HG03354 (cell line): ENCODE measurements around the gene KLHL28.

Experiments used
- ATAC-seq: cut with Tn5 transposase; IDR thresholded peaks from one replicate; pipeline ENCODE4 v1.9.1; 2021; ENCODE audit warnings: mild to moderate bottlenecking; ENCODE audit not compliant: unreplicated experiment, poor library complexity, severe bottlenecking

The KLHL28 gene

DNA sequence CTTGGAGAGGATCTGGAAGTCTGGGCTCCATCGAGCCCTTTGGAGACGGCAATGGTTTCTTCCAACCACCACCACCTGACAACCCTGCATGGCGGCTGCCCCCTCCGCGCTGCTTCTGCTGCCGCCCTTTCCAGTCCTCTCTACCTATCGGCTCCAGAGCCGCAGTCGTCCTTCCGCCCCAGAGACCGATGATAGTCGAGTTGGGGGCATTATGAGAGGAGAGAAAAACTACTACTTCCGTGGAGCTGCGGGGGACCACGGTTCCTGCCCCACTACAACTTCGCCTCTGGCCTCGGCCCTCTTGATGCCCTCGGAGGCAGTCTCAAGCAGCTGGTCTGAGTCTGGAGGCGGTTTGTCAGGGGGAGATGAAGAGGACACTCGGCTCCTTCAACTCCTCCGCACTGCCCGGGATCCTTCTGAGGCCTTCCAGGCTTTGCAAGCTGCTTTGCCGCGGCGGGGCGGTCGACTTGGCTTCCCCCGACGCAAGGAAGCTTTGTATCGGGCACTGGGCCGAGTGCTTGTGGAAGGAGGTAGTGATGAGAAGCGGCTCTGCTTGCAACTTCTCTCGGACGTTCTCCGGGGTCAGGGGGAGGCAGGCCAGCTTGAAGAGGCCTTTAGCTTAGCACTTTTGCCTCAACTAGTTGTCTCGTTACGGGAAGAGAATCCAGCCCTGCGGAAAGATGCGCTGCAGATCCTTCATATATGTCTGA is 742 bp upstream of the KLHL28 start:
- peak; percentile 37 for ATAC-seq

GRCh38 chr14:44961151-44961553 is 595 bp downstream of the KLHL28 start:
- ATAC-seq = peak; percentile 19

DNA sequence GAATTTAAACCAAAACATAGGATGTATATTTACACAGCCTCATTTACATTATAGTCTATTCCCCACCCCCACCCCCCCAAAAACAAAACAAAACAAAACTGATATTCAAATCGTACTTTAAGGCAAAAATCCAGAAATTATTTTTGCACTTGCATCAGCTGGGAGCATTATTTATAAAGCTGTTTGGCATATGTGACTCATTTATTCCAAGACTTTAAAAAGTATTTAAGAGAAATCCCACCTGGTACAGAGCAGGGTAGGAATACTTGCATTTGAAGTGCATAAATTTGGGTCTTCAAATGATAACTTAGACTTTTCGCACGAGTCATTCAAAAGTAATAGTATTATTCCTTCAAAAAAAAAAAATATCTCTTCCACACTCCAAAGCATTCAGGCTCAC is 1.1 kb downstream of the KLHL28 start:
- ATAC-seq = no peak

DNA sequence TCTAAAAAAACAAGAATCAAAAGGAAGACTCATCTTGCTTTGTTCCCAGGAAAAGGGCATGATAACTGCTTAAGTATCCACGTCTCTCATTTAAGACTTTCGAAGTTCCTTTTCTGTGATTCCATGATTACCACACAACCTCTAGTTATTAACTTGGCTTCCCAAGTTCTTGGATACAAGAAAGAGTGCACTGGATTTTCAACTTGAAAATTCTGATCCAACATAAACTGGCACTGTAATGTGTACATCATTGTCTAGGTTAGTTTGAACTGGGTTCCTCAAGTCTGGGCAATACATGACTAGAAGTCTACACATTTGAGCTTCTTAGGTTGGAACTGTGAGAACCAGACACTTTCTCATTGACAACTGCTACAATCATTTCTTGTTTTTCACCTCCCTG is 1.6 kb downstream of the KLHL28 start:
- no peak for ATAC-seq

DNA sequence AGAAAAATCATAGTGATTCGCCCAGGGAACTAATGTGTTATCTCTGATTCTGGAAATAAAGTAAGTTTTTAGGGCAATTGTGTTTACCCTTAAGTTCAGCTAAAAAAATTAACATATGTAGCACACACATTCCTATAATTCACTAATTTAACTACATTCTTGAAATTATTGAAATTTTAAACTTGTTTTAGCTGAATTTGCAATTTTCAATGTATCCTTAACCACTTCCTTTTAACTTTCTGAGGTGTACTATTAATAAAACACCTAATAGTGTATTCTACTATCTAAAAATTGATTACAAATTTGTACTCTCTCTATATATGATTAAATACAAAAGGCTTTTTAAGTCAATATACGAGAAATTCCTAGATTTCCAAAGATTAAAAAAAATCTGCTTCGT is 2.2 kb downstream of the KLHL28 start:
- no peak for ATAC-seq

GRCh38 chr14:44956866-44957265 is 4.9 kb downstream of the KLHL28 start:
- ATAC-seq = no peak

- ATAC-seq = no peak
These were observed 6.2 kb downstream of the KLHL28 start for GRCh38 chr14:44955528-44955927.

GRCh38 chr14:44954750-44955149 is 7.0 kb downstream of the KLHL28 start:
- no peak for ATAC-seq

- ATAC-seq = no peak
These were observed 9.2 kb downstream of the KLHL28 start for GRCh38 chr14:44952391-44953110.

DNA sequence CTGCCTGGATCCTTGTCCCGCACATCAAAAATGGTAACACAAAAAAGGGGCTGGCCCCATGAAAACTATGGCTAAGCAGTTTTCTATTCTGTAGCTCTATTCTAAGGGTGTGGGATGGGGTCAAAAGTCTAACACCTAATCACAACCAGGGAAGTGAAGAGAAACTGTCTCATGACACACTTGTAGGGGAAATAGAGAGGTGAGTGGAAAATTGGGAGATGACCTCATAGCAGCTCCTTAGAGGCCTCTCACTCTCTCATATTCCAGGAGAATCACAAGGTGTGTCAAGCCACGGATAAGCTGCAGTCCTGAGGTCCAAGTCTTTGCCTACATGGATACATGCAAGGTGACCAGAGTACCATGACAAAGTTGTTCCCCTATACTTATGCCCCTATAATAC is 10.7 kb downstream of the KLHL28 start:
- no peak for ATAC-seq

GRCh38 chr14:44945264-44945663 is 16.5 kb downstream of the KLHL28 start:
- ATAC-seq = no peak

- no peak for ATAC-seq
These were observed 17.6 kb downstream of the KLHL28 start for GRCh38 chr14:44944107-44944506.

GRCh38 chr14:44942436-44942835 is 19.3 kb downstream of the KLHL28 start:
- ATAC-seq = no peak

DNA sequence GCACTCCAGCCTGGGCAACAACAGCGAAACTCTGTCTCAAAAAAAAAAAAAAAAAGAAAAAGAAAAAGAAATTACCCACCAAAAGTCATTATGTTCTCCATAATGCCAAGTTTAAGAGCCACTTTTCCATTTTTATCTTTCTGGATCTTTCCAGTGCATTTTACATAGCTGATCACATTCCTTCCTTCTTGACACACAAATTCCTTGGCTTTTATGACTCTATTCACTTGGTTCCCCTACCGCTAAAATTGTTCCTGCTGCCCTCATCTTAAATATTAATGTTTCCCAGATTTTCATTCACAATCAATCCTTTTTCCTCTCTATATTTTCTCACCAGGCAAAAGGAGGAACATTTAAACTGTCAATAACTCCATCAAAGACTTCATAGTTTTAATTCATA is 20.2 kb downstream of the KLHL28 start:
- no peak for ATAC-seq

- no peak for ATAC-seq
These were observed 20.8 kb downstream of the KLHL28 start for GRCh38 chr14:44940944-44941343.

DNA sequence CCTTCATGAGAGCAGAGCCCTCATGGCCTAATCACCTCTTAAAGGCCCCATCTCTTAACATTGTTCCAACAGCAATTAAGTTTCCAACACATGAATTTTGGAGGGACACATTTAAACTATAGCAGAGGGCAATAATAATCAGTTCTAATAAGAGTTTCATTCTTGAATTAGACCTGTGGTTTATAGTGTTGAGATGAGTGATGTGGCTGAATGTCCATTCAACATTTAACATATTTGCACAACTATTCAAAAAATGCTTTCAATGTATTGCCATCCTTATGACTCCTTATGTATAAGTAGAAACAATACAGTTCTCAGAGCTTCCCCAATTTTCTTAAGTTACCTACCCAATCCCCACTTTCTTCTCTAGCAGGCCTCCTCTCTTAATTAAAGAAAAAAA is 21.5 kb downstream of the KLHL28 start:
- no peak for ATAC-seq

GRCh38 chr14:44937547-44937946 is 24.2 kb downstream of the KLHL28 start:
- ATAC-seq = no peak

GRCh38 chr14:44935155-44935554 is 26.6 kb downstream of the KLHL28 start:
- ATAC-seq = no peak

- ATAC-seq = no peak
These were observed 33.0 kb downstream of the KLHL28 start for GRCh38 chr14:44928793-44929192.

GRCh38 chr14:44914849-44915248 is 46.9 kb downstream of the KLHL28 start:
- no peak for ATAC-seq

- ATAC-seq = no peak
These were observed 49.5 kb downstream of the KLHL28 start for GRCh38 chr14:44912041-44912869.
